ENCODE data around the gene PHLDA1.
"Not testable (repeated sequence)": the region's sequence is repeated elsewhere in the genome, so short reads cannot be mapped to it uniquely, and the experiment has no call there.

Gene PHLDA1

GRCh38 chr12:75990189-75990912 is 41.2 kb downstream of the PHLDA1 start:
- DNase-seq (ENCODE audit: extremely low read depth in 1 of 2, low read depth in 1 of 2): no peak

DNA sequence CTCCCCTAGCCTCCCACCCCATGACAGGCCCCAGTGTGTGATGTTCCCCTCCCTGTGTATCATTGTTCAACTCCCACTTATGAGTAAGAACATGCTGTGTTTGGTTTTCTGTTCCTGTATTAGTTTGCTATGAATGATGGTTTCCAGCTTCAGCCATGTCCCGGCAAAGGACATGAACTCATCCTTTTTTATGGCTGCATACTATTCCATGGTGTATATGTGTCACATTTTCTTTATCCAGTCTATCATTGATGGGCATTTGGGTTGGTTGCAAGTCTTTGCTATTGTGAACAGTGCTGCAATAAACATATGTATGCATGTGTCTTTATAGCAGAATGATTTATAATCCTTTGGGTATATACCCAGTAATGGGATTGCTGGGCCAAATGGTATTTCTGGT is 43.9 kb downstream of the PHLDA1 start:
- DNase-seq (ENCODE audit: extremely low read depth in 1 of 2, low read depth in 1 of 2): not testable (repeated sequence)

GRCh38 chr12:75986001-75986746 is 45.4 kb downstream of the PHLDA1 start:
- no peak for DNase-seq (ENCODE audit: extremely low read depth in 1 of 2, low read depth in 1 of 2)

GRCh38 chr12:75985566-75985965 is 46.0 kb downstream of the PHLDA1 start:
- no peak for DNase-seq (ENCODE audit: extremely low read depth in 1 of 2, low read depth in 1 of 2)

DNA sequence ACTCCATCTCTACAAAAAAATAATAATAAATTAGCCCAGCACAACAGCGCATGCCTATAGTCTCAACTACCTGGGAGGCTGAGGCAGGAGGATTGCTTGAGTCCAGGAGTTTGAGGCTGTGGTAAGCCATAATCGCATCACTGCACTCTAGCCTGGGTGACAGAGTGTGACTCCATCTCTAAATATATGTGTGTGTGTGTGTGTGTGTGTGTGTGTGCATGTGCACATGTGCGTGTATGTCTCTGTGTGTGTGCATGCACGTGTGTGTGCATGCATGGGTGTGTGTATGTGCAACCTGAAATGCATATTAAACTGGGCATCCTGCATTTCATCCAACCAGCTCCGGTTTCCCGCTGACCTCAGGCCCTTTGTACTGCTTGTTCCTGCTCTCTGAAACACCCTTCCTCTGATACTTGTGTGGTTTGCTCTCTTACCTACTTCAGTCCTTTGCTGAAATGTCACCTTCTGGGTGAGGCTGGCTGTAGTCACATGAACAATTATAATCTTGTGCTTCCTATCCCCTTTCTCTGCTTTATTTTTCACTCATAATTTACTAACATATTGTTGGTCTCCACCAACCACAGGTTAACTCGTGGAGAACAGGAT is 46.9 kb downstream of the PHLDA1 start:
- DNase-seq (ENCODE audit: extremely low read depth in 1 of 2, low read depth in 1 of 2): no peak

GRCh38 chr12:75983851-75984250 is 47.7 kb downstream of the PHLDA1 start:
- not testable (repeated sequence) for DNase-seq (ENCODE audit: extremely low read depth in 1 of 2, low read depth in 1 of 2)

GRCh38 chr12:75982979-75983660 is 48.5 kb downstream of the PHLDA1 start:
- no peak for DNase-seq (ENCODE audit: extremely low read depth in 1 of 2, low read depth in 1 of 2)

DNA sequence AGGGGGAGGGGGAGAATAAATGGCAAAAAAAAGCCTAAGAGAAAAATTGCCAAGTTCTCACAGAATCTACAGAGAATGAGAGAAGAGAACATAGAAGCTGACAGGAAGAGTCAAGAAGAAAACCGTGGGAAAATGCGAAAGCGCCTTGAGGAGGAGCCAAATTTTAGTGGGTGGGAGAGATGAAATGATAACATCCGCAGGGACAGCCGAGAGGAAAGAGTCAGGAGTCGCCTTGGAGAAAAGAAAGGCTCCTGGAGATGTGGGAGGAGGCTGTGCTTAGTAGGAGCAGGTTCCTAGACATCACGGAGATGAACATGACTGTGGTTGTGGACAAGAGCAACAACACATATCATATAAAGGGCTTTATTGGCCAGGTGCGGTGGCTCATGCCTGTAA is 49.4 kb downstream of the PHLDA1 start:
- no peak for DNase-seq (ENCODE audit: extremely low read depth in 1 of 2, low read depth in 1 of 2)

DNA sequence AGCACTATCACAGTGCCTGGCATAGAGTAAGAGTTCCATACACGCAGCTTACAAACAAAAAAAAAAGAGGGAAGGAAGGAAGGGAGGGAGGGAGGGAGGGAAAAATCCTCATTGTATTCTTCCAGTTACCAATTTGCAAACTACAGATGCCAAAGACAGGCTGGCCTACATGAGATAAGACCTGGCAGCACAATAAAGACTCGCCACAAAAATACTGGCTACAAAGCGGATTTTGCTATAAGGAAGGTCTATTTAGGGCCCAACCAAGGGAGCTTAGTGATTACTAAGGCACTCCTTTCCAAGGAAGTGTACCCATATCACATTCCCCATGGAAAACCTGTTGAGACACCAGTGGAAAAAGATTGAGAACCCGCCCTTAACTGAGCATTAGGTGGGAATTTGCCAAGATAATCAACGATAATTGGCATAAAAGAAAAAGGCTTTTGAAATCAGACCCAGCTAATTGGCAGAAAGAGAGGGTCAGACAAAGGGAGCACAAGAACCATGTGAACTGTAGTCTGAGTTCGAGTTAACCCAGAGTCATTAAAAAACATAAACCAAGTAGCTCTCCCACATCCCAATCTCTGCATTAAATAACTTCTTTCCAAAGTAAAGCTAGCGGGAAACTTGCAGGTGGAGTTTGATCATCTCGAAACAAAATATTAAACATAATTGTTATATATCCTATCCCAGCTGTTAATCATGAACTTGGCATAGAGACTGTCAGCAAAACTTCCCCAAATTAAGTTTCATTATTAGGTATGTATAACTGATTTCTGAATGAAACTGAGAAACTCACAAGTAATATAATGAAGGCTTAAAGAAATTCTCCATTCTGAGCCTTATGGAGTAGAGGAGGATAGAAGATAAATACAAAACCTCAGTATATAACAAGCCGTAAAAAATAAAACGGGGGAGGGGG is 50.1 kb downstream of the PHLDA1 start:
- DNase-seq (ENCODE audit: extremely low read depth in 1 of 2, low read depth in 1 of 2): no peak

GRCh38 chr12:75979181-75979580 is 52.4 kb downstream of the PHLDA1 start:
- no peak for DNase-seq (ENCODE audit: extremely low read depth in 1 of 2, low read depth in 1 of 2)

DNA sequence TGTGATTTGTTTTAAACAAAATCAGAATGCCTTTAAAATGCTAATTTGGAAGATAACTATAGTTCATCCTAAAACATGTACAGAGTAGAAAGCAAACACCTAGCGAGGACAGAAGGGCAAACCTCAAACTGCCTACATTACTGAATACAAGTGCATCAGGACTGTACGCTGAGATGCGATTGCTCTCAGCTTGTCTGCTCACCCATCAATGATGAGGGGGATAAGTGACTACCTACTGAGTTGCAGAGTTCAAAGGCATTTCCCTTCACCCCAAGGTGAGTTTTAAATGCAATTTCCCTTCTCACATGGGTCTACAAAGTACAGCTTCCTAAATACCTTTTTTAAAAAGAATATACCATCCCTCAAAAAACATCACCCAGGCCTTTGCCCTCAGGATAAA is 52.9 kb downstream of the PHLDA1 start:
- no peak for DNase-seq (ENCODE audit: extremely low read depth in 1 of 2, low read depth in 1 of 2)

- peak; percentile 52 to 79 for DNase-seq (ENCODE audit: extremely low read depth in 1 of 2, low read depth in 1 of 2)
These were observed 53.5 kb downstream of the PHLDA1 start for GRCh38 chr12:75977952-75978671.

- DNase-seq (ENCODE audit: extremely low read depth in 1 of 2, low read depth in 1 of 2): no peak
These were observed 54.0 kb downstream of the PHLDA1 start for GRCh38 chr12:75977590-75977951.

GRCh38 chr12:75976913-75977312 is 54.7 kb downstream of the PHLDA1 start:
- DNase-seq (ENCODE audit: extremely low read depth in 1 of 2, low read depth in 1 of 2): no peak

- no peak for DNase-seq (ENCODE audit: extremely low read depth in 1 of 2, low read depth in 1 of 2)
These were observed 55.5 kb downstream of the PHLDA1 start for GRCh38 chr12:75976113-75976512.

DNA sequence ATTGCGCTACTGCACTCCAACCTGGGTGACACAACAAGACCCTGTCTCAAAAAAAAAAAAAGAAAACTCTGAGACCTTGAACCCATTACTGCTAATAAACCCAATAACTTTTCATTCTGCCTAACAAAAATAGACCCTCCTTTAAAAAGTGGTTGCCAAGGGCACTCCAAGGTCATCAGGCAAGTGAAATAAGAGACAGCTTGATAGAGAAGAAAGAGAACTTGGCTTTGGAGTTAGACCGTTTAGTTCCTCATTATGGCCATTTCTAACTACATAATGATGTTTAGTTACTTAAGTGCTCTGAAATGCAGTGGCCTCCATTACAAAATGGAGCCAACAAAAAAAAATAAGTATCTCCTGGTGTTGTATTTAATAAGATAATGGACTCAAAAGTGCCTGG is 55.9 kb downstream of the PHLDA1 start:
- no peak for DNase-seq (ENCODE audit: extremely low read depth in 1 of 2, low read depth in 1 of 2)

Measured in stimulated activated CD8-positive, alpha-beta memory T cell treated with anti-CD3 and anti-CD28 coated beads, Interleukin-7, amount 100 ng/mL, for 48 hours (primary cell).